Muscle of leg (tissue), 11 donors: ENCODE results near the gene TEAD1. TPM values are rescaled to one million over a fixed set of nuclear protein-coding genes. Genes with fewer than 3 reads are reported as not detected.
A peak's percentile ranks its signal among the peaks of the same experiment; 100 is the strongest.

Experiments used
- DNase-seq: peaks from one replicate; pipeline ENCODE4 v3.0.0; 2013
- H3K27ac ChIP-seq: one replicate; pipeline ENCODE4 v1.5.1; 2013; ENCODE audit warnings: mild to moderate bottlenecking, low read length, control low read depth
- H3K27me3 ChIP-seq: one replicate; pipeline ENCODE4 v1.6.1; 2013; ENCODE audit warnings: low read length; ENCODE audit not compliant: control insufficient read depth, insufficient read depth
- H3K36me3 ChIP-seq: one replicate; pipeline ENCODE4 v1.6.1; 2013; ENCODE audit warnings: low read length; ENCODE audit not compliant: control insufficient read depth, insufficient read depth
- H3K4me1 ChIP-seq: one replicate; pipeline ENCODE4 v1.6.1; 2013; ENCODE audit warnings: low read length; ENCODE audit not compliant: control insufficient read depth, insufficient read depth
- H3K4me3 ChIP-seq: one replicate; pipeline ENCODE4 v1.5.1; 2013; ENCODE audit warnings: low read length, control low read depth
- H3K9me3 ChIP-seq: replicated peaks from 2 replicates; pipeline ENCODE4 v1.6.1; 2013; ENCODE audit warnings: low read depth, low read length; ENCODE audit not compliant: control insufficient read depth
- WGBS: methylation state at CpG from one replicate; pipeline ENCODE4 v1.1.5; 2013; ENCODE audit warnings: missing lambda C conversion rate; ENCODE audit not compliant: insufficient coverage; 5-methylcytosine and 5-hydroxymethylcytosine counted together
- polyA plus RNA-seq, 8 donors: library from polyadenylated mRNA; unstranded; fragments of 120-200 nt; gene quantifications; one replicate each; pipeline versions ENCODE4 v1.2.1 to v1.2.3, GENCODE V29; 2013; ENCODE audit warnings: inconsistent platforms in 1 of 8, low replicate concordance in 1 of 8; ENCODE audit not compliant: insufficient read length in 8 of 8, insufficient read depth in 1 of 8
- total RNA-seq: library from RNA; stranded (reverse); fragments of 120-200 nt; gene quantifications from one replicate; pipeline ENCODE4 v1.2.4, GENCODE V29; 2013

Gene TEAD1
- total and polyA plus RNA-seq, 9 donors, result 53.9 to 104 (median 81.5) TPM

DNA sequence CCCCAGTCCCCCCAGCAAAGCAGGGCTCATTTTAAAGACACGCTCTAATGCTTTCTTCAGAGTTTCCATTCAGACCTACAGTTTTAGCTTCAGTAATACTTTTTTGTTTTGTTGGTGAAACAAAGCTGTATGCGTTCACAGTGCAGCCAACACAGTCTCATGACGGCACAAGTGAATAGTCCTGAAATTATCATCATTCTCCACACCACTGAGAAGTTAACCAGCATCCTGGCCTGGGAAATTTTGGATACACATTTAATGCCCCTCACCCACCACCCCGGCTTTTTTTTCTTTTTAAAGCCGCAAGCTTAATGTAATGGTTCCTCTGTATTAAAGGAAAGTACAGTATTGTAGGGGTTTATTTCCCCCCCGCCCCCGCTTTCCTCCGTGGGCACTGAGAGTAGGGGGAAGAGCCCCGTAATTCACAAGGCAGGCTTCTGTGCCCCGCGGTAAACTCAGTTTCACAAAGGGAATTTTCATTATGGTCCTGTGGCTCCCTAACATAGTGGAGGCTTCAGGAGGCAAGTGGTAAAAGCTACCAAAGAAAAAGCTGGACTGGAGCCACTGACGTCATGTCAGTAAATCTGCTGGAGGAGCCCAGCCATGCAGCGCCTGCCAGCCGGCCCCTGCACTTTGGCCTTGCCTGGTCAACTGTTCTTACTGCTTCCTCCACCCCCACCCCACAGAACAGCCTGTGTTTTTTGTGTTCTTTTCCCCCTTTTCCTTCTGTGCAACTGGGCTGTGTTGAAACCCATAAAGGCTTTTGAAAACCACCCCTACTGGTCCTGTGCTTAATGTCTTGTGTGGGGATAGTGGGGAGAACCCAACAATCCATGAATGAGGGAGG is 18.2 kb downstream of the TEAD1 start:
- H3K36me3 ChIP-seq, result no peaks in the 10 kb centered on the region
- peaks cover 68% of the 10 kb centered on the region for H3K4me1 ChIP-seq
- 18% methylated on average over 8 of the region's 14 CpGs for WGBS
- H3K9me3 ChIP-seq, result no peaks in the 10 kb centered on the region
- peak overlapping the region; percentile 95 for H3K27ac ChIP-seq
- no peak overlapping the region for H3K4me3 ChIP-seq
- DNase-seq, result peak; percentile 95
- H3K27me3 ChIP-seq, result no peaks in the 10 kb centered on the region

DNA sequence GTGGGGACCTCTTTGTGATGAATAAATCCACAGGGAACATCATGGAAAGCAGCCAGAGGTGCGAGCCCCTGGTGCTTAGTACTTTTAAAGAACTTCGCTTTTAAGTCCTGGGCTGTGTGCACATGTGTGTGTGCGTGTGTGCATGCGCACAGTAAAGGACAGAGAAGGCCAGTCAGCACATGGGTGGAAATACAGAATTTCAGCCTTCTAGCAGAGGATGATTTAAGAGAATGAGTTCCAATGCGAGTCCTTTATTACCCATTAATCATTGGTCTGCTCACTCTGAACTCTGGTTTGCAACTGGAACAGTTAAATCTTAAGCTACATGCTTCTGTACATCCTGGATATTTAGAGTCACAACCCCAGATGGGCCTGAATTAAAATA is 18.9 kb downstream of the TEAD1 start:
- peak; percentile 65 for DNase-seq
- peaks cover 63% of the 10 kb centered on the region for H3K4me1 ChIP-seq
- no peak overlapping the region for H3K4me3 ChIP-seq
- H3K9me3 ChIP-seq, result no peaks in the 10 kb centered on the region
- WGBS, result 52% methylated on average over 4 of the region's 5 CpGs
- H3K36me3 ChIP-seq, result no peaks in the 10 kb centered on the region
- H3K27me3 ChIP-seq, result no peaks in the 10 kb centered on the region
- H3K27ac ChIP-seq, result peak overlapping the region; percentile 95

DNA sequence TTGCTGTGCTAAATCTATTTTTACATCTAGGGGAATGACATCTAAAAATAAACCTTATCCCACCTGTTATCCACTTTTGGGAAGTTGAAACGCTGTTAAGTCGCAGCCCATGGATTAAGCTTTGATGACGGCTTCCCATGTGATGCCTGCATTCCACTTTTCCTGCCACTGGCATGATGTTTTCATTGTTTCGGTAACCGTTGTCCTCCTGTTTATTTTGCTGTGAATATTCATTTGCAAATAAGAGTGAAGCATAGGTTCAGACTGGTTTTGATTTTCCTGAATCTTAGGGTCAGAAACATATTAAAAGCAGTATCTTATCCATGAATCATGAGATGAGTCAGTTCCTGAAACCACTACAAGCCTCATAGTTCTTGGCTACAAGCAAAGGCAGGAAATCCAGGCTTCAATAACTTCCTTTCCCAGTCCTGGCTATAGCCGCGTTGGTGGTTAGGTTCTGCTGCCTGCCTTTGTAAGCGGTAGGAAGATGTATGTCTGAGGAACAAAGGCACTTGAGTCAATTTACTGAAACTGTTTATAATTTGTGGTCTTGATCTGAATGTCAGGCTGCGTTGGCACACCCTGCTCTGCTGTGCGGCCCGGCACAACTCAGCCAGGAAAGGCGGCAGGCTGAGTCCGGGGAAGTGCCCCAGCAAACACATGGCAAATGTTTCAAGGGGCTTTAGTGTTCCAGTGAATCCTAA is 19.4 kb downstream of the TEAD1 start:
- H3K4me3 ChIP-seq, result no peak overlapping the region

DNA sequence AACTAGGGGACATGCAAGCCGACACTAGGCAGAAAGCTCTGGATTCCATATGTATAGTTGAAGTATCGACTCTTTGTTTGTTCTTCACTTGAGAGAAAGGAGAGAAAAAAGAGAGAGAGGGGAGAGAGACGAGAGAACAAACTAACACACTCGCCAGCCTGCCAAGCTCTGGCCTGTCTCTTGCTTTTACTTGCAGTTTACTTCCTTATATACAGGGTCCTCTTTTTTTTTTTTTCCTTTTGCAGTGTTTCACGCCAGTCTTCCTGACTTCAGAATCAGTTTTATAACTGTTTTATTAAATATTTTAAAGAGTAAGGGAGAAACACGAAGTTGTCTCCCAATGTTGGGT is 19.9 kb downstream of the TEAD1 start:
- Histone ChIP-seq H3K4me3 (no peak overlapping the region), H3K9me3 (no peaks in the 10 kb centered on the region), H3K36me3 (no peaks in the 10 kb centered on the region), H3K27me3 (no peaks in the 10 kb centered on the region), H3K27ac (peak overlapping the region; percentile 95), H3K4me1 (peaks cover 56% of the 10 kb centered on the region)
- no peak for DNase-seq
- WGBS, result 0% methylated on average over 1 of the region's 6 CpGs

More for the DNA sequence above, 19.4 kb downstream of the TEAD1 start:
- Histone ChIP-seq H3K27me3 (no peaks in the 10 kb centered on the region), H3K9me3 (no peaks in the 10 kb centered on the region), H3K27ac (peak overlapping the region; percentile 95), H3K4me1 (peaks cover 60% of the 10 kb centered on the region), H3K36me3 (no peaks in the 10 kb centered on the region)
- DNase-seq, result peak; percentile 94
- 9% methylated on average over 8 of the region's 13 CpGs for WGBS

DNA sequence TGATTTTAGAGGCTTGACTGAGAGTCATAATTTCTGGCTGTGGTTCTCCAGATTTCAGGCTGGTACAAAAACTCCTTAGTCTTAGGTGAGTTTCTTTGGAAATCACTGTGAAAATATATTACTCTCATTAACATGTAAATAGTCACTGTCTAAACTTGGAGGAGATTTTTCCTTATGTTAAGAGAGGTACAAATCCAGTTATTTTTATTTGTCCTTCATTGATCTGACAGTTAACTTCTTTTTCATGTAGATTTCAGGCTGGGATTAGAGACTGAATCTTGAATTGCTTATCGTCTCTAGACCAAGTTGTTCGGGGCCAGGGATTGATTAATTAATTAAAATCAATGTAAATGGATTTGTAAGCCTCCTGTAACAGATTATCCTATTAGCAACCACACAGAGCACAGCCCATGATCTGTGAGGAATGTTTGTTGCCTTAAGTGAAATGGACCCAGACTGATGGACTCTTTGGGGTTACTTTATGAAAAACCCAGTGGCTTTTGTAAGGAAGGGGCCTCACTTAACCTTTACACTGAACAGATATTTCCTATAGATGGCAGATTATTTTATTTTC is 21.1 kb downstream of the TEAD1 start:
- no CpG with 5 or more reads among the region's 2 CpGs for WGBS
- Histone ChIP-seq H3K27me3 (no peaks in the 10 kb centered on the region), H3K27ac (peak overlapping the region; percentile 95), H3K36me3 (no peaks in the 10 kb centered on the region), H3K9me3 (no peaks in the 10 kb centered on the region), H3K4me1 (peaks cover 51% of the 10 kb centered on the region), H3K4me3 (no peak overlapping the region)
- DNase-seq, result no peak

DNA sequence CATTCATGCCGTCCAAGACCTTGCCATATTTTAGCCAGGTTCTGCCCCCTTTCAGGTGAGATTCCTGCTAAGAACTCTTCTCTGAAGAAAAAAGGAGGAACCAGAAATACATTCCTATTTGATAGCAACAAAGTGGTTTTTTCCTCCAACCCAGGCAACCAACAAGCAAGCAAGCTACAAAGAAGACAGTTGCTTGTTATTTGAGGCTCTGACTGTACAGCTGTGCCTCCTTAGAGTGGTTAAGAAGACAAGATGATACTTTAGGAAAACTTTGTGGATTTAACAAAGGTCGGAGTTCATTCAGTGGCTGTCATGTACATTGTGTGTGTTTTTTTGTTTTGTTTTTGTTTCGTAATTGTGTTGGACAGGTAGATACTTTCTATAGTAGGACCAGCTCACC is 21.7 kb downstream of the TEAD1 start:
- Histone ChIP-seq H3K27ac (peak overlapping the region; percentile 95), H3K9me3 (no peaks in the 10 kb centered on the region), H3K4me3 (no peak overlapping the region), H3K27me3 (no peaks in the 10 kb centered on the region), H3K4me1 (peaks cover 51% of the 10 kb centered on the region), H3K36me3 (no peaks in the 10 kb centered on the region)
- peak; percentile 41 for DNase-seq
- WGBS, result 67% methylated on average over 1 of the region's 3 CpGs

DNA sequence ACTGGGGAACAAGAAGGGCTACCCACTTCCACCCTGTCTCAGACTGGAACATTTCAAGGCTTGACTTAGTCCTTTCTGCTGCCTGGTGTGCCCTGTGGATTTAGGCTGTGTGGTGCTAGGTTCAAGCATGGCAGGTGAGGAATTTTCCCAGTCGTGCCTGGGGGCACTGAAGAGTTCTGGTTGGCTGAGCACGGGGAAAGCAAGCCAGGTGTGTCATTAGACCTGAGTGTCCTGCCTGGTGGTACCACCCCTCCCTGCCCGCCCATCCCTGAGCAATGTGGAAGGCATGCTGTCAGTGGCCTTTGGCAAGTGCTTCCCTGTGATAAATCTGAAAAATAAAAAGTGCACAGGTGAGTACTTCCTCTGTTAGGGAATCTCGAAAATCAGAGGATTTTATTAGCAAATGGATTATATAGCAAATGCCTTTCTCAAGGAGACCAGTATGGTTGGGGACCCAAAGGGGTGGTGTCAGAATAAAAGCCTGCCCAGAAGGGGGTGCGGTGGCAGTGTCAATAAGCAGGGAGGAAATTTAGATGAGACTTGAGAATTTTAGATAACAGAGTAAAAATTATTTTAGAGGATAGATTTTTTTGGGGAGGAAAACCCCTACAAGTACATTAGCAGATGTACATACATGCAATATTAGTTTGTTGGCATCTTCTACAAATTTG is 22.8 kb downstream of the TEAD1 start:
- Histone ChIP-seq H3K9me3 (no peaks in the 10 kb centered on the region), H3K36me3 (no peaks in the 10 kb centered on the region), H3K27me3 (no peaks in the 10 kb centered on the region), H3K4me3 (no peak overlapping the region), H3K4me1 (peaks cover 48% of the 10 kb centered on the region), H3K27ac (no peak overlapping the region)
- DNase-seq, result no peak
- WGBS, result 81% methylated on average over 3 of the region's 5 CpGs

DNA sequence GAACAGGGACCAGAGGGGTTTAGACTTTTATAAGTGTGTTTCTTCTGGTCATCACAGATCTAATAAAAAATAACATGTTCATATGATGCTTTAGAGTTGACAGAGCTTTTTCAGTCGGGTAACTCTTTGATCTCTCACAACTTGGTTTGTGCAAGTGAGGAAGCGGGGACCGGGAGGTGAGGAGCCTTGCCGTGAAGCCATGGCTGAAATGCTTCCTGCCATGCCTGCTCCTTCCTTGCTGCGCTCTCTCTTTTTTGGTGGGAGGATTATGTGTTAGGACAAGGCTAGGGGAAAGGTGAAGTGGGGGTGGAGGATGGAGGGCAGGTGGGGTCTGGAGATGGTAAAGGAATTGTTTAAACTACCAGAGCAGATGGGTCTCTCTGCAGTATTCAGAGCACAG is 23.8 kb downstream of the TEAD1 start:
- no peak overlapping the region for H3K4me3 ChIP-seq
- H3K9me3 ChIP-seq, result no peaks in the 10 kb centered on the region
- DNase-seq, result no peak
- WGBS, result 68% methylated on average over 4 of the region's 5 CpGs
- H3K27me3 ChIP-seq, result no peaks in the 10 kb centered on the region
- H3K27ac ChIP-seq, result no peak overlapping the region
- peaks cover 44% of the 10 kb centered on the region for H3K4me1 ChIP-seq
- H3K36me3 ChIP-seq, result no peaks in the 10 kb centered on the region

DNA sequence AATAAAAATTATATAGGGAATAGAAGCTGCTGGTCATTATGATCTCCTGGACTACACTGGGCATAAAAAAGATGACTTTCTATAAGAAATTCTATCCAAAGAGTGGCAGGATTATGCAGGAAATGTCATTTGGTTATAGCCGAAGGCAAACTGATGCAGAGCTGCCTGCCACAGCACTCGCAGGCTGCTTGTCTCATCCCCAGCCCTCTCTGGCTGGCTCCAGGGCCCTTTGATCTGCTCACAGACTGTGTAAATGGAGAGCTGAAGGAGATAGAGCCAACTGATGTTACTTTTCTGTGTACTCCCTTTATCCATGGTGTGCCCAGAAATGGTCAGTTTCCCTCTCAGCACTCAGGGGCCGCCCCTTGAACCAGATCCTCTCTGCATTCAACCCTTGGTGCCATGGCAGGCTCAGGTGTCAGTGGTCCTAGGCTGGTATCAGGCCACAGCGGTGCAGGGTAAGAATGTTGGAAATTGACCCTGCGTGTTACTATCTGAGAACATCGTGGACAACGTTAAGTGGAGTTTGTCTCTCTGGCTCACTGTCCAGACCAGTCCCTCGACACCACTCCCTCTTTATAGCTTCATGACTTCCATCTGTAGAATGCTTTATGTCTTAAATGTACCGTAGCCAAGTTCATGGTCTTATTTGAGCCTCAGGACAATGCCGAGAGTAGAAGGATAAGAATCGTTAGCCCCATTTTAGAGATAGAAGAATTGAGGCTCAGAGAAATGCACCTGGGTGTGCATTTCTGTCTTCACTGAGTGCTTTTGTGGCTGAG is 27.8 kb downstream of the TEAD1 start:
- Histone ChIP-seq H3K36me3 (no peaks in the 10 kb centered on the region), H3K9me3 (no peaks in the 10 kb centered on the region), H3K27ac (no peak overlapping the region), H3K4me1 (peaks cover 9% of the 10 kb centered on the region), H3K27me3 (no peaks in the 10 kb centered on the region), H3K4me3 (no peak overlapping the region)
- peak; percentile 51 for DNase-seq
- WGBS, result 36% methylated on average over 3 of the region's 11 CpGs
